ENCODE measurements around the gene CHST7. TPM values are rescaled to one million over a fixed set of nuclear protein-coding genes. Genes with fewer than 3 reads are reported as not detected.

Gene CHST7
- total and polyA plus RNA-seq, 2 of the 8 experiments (the other 6 are each of a cell fraction or from before 2014, with no cell fraction given), result 7.9 to 14.1 TPM

GRCh38 chrX:46575586-46575985 is 2.0 kb downstream of the CHST7 start (continued):
- TF ChIP-seq CHD7 (IDR thresholded peaks at IDR 0.05; ENCODE audit: insufficient replicate concordance, low read length), result no peak
- no peak for TF ChIP-seq KDM1A (IDR thresholded peaks at IDR 0.05; ENCODE audit: borderline replicate concordance, low read length)
- TF ChIP-seq RBBP5 (IDR thresholded peaks at IDR 0.05; ENCODE audit: borderline replicate concordance, low read depth, low read length), result no peak
- TF ChIP-seq SP4 (IDR thresholded peaks at IDR 0.05; ENCODE audit: low read length), result no peak
- no peak for TF ChIP-seq KDM4A (IDR thresholded peaks at IDR 0.05; ENCODE audit: low read depth, low read length, severe bottlenecking)
- TF ChIP-seq SP1 (IDR thresholded peaks at IDR 0.05; ENCODE audit: low read depth, low read length), result no peak
- TF ChIP-seq POLR2A (IDR thresholded peaks at IDR 0.05; ENCODE audit: control extremely low read depth in 1 of 2, low read depth in 2 of 2, low read length in 2 of 2), result no peak
- no peak for TF ChIP-seq TAF1 (IDR thresholded peaks at IDR 0.05; ENCODE audit: low read depth, low read length)
- TF ChIP-seq SIRT6 (IDR thresholded peaks at IDR 0.05; ENCODE audit: low read length), result no peak

Data from H1 (cell line).